T-helper 17 cell (primary cell): ENCODE results near the gene BTNL2. TPM values are rescaled to one million over a fixed set of nuclear protein-coding genes. Genes with fewer than 3 reads are reported as not detected.

Source experiments
- ATAC-seq: fragments of 150-1000 bp; cut with Tn5 transposase; 2 replicates; pipeline ENCODE4 v1.10.0; 2021; ENCODE audit warnings: mild to moderate bottlenecking, moderate library complexity
- DNase-seq, 3 donors: peaks; one replicate each; pipeline versions ENCODE4 v3.0.0 to v3.0.0-alpha.2; 2020 to 2021
- H3K9me3 ChIP-seq: one replicate; pipeline ENCODE4 v1.7.0; 2013; ENCODE audit warnings: low read length, mild to moderate bottlenecking; ENCODE audit not compliant: control insufficient read depth, poor library complexity, severe bottlenecking
- H3K27ac Mint-ChIP-seq: one replicate; pipeline ENCODE4 v1.8.0; 2022; ENCODE audit warnings: mild to moderate bottlenecking, moderate library complexity, mixed read lengths
- H3K27me3 Mint-ChIP-seq: one replicate; pipeline ENCODE4 v1.8.0; 2022; ENCODE audit warnings: mixed read lengths
- H3K36me3 Mint-ChIP-seq: one replicate; pipeline ENCODE4 v1.8.0; 2022; ENCODE audit warnings: low read depth, mixed read lengths
- H3K4me1 Mint-ChIP-seq: one replicate; pipeline ENCODE4 v1.8.0; 2022; ENCODE audit warnings: mild to moderate bottlenecking, mixed read lengths
- H3K4me3 Mint-ChIP-seq: one replicate; pipeline ENCODE4 v1.8.0; 2022; ENCODE audit warnings: mild to moderate bottlenecking, moderate library complexity, mixed read lengths
- total RNA-seq, 4 donors: library from RNA in 2 of 4; stranded (reverse) in 2 of 4; gene quantifications; one replicate each; pipeline ENCODE4 v1.2.3 and lab custom pipeline; 2022 to 2026

The BTNL2 gene
- total RNA-seq, 2 donors from 2014 or later: not detected

GRCh38 chr6:32432050-32432450 lies 25.1 kb upstream of the BTNL2 start:
- Mint-ChIP-seq H3K4me1 (no peaks in the 10 kb centered on the region), H3K27ac (no peak overlapping the region), H3K27me3 (peaks cover 25% of the 10 kb centered on the region), H3K4me3 (no peak overlapping the region), H3K36me3 (no peaks in the 10 kb centered on the region)
- DNase-seq (no peak), ATAC-seq (no peak)
- no peaks in the 10 kb centered on the region for H3K9me3 ChIP-seq

DNA sequence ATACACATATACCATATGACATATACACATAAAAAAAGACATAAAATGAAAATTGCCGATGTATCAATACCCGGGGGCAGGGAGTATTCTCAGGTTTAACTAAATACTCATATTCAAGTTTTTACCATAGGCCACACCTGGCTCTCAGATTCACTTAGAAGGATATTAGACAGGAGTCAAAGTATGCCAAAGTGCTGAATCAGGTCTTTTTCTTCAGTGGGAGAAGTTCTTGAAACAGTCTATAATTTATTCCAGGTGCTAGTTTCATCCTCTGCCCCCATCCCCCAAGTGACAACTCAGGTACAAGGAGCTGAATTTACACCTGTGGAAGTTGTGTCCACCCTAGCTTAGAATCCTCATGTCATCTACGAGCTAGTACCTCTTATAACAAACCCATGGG lies 24.2 kb upstream of the BTNL2 start:
- Mint-ChIP-seq H3K27ac (no peak overlapping the region), H3K27me3 (peaks cover 25% of the 10 kb centered on the region), H3K36me3 (no peaks in the 10 kb centered on the region), H3K4me3 (no peak overlapping the region), H3K4me1 (no peaks in the 10 kb centered on the region)
- DNase-seq (no peak), ATAC-seq (no peak)
- H3K9me3 ChIP-seq: no peaks in the 10 kb centered on the region

GRCh38 chr6:32430179-32430578 lies 23.2 kb upstream of the BTNL2 start:
- Mint-ChIP-seq H3K36me3 (no peaks in the 10 kb centered on the region), H3K27ac (no peak overlapping the region), H3K4me3 (no peak overlapping the region), H3K4me1 (no peaks in the 10 kb centered on the region), H3K27me3 (peaks cover 25% of the 10 kb centered on the region)
- ATAC-seq (no peak), DNase-seq (no peak)
- H3K9me3 ChIP-seq: no peaks in the 10 kb centered on the region

- ATAC-seq (no peak), DNase-seq (no peak)
- H3K4me3 Mint-ChIP-seq: no peak overlapping the region
- H3K27me3 Mint-ChIP-seq: peaks cover 29% of the 10 kb centered on the region
- H3K9me3 ChIP-seq: no peaks in the 10 kb centered on the region
- no peak overlapping the region for H3K27ac Mint-ChIP-seq
- H3K4me1 Mint-ChIP-seq: no peaks in the 10 kb centered on the region
- no peaks in the 10 kb centered on the region for H3K36me3 Mint-ChIP-seq
These were observed 21.0 kb upstream of the BTNL2 start for GRCh38 chr6:32427934-32428474.

- no peaks in the 10 kb centered on the region for H3K4me1 Mint-ChIP-seq
- H3K27me3 Mint-ChIP-seq: peaks cover 33% of the 10 kb centered on the region
- no peaks in the 10 kb centered on the region for H3K36me3 Mint-ChIP-seq
- DNase-seq: no peak
- H3K9me3 ChIP-seq: no peaks in the 10 kb centered on the region
- no peak for ATAC-seq
- no peak overlapping the region for H3K27ac Mint-ChIP-seq
- no peak overlapping the region for H3K4me3 Mint-ChIP-seq
These were observed 20.2 kb upstream of the BTNL2 start for GRCh38 chr6:32427218-32427617.

DNA sequence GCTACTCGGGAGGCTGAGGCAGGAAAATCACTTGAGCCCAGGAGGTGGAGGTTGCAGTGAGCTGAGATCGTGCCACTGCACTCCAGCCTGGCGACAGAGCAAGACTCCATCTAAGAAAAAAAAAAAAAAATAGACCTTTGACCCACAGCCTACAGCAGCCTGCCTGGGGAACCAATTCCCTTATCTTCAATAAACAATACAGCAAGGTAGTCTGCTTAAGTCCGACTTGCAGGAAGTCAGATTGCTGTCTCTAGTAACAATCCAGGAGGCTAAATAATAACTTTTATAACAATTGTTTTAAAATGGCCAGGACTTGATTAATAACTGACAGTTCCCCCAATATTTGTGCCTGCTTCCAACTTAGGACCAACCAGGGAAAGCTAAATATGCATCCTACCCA lies 19.4 kb upstream of the BTNL2 start:
- Mint-ChIP-seq H3K27ac (no peak overlapping the region), H3K4me3 (no peak overlapping the region), H3K27me3 (peaks cover 42% of the 10 kb centered on the region), H3K36me3 (no peaks in the 10 kb centered on the region), H3K4me1 (no peaks in the 10 kb centered on the region)
- no peaks in the 10 kb centered on the region for H3K9me3 ChIP-seq
- ATAC-seq (no peak), DNase-seq (no peak)

- H3K4me3 Mint-ChIP-seq: no peak overlapping the region
- H3K27me3 Mint-ChIP-seq: peaks cover 50% of the 10 kb centered on the region
- no peak for ATAC-seq
These were observed 17.8 kb upstream of the BTNL2 start for GRCh38 chr6:32424589-32425300.

DNA sequence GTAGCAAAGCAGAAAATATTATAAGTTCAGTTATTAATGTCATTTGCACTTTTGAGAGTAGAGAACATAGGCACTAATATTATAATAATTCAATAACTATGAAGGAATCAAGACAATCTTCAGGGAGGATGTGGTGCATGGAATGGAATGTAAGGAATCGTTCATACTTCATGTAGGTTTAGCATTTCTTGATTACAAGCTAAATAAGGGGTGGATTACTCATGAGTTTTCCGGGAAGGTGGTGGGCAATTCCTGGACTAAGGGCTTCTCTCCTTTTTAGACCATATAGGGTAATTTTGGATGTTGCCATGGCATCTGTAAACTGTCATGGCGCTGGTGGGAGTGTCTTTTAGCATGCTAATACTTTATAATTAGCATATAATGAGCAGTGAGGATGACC lies 9.1 kb upstream of the BTNL2 start:
- Mint-ChIP-seq H3K27me3 (peaks cover 71% of the 10 kb centered on the region), H3K36me3 (peaks cover 2% of the 10 kb centered on the region), H3K4me3 (peak overlapping the region; percentile 52), H3K4me1 (peaks cover 18% of the 10 kb centered on the region), H3K27ac (no peak overlapping the region)
- H3K9me3 ChIP-seq: no peaks in the 10 kb centered on the region
- no peak for DNase-seq
- no peak for ATAC-seq

More at GRCh38 chr6:32424589-32425300, 17.8 kb upstream of the BTNL2 start:
- no peaks in the 10 kb centered on the region for H3K4me1 Mint-ChIP-seq
- H3K9me3 ChIP-seq: no peaks in the 10 kb centered on the region
- H3K27ac Mint-ChIP-seq: no peak overlapping the region
- no peak for DNase-seq
- H3K36me3 Mint-ChIP-seq: no peaks in the 10 kb centered on the region

GRCh38 chr6:32415521-32416019 lies 8.6 kb upstream of the BTNL2 start:
- no peaks in the 10 kb centered on the region for H3K9me3 ChIP-seq
- peaks cover 18% of the 10 kb centered on the region for H3K4me1 Mint-ChIP-seq
- no peak overlapping the region for H3K27ac Mint-ChIP-seq
- peaks cover 2% of the 10 kb centered on the region for H3K36me3 Mint-ChIP-seq
- DNase-seq (peak; percentile 56 to 73 (median 60)), ATAC-seq (peak; percentile 68)
- H3K4me3 Mint-ChIP-seq: peak overlapping the region; percentile 52
- peaks cover 69% of the 10 kb centered on the region for H3K27me3 Mint-ChIP-seq

- H3K9me3 ChIP-seq: no peaks in the 10 kb centered on the region
- DNase-seq (peak; percentile 75 to 87 (median 77)), ATAC-seq (peak; percentile 96)
- Mint-ChIP-seq H3K27me3 (peaks cover 56% of the 10 kb centered on the region), H3K4me1 (peaks cover 16% of the 10 kb centered on the region), H3K27ac (no peak overlapping the region), H3K36me3 (peaks cover 2% of the 10 kb centered on the region), H3K4me3 (no peak overlapping the region)
These were observed 6.6 kb upstream of the BTNL2 start for GRCh38 chr6:32413427-32414047.

DNA sequence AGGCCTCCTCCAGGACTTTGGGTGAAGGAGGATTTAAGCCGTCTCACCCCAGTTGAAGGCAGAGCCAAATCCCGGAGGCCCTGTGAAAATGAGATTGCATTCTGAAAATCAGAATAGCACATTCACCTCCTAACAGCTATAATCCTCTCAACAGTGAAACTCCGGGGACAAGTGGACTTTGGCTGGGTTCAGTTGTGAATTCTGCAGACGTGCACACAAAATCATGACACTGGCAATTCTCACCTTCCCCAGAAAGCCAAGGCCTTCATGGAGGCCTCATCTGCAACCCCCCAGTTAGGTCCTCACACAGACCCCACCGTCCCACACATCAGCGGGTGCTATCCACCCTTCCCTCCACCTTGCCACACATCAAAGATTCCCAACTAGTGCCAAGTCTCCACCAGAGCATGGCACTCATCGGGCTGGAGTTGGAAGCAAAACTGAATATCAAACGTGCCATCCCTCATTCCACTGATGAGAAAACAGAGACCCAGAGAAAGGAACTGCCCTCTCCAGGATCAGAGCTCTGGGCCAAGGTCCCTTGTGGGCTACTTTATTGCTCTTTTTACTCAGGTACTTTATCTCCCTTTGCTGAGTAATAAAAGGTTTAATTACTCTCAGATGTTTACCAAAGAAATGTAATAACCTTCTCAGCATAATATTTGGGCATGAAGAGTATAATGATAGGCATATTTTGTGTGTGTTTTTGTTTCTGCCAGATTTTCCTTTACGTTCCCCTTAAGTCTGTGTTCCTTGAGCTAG lies 4.8 kb upstream of the BTNL2 start:
- ATAC-seq (no peak), DNase-seq (no peak)
- no peak overlapping the region for H3K27ac Mint-ChIP-seq
- no peak overlapping the region for H3K4me3 Mint-ChIP-seq
- H3K4me1 Mint-ChIP-seq: peaks cover 16% of the 10 kb centered on the region
- H3K27me3 Mint-ChIP-seq: peaks cover 65% of the 10 kb centered on the region
- no peaks in the 10 kb centered on the region for H3K9me3 ChIP-seq
- no peaks in the 10 kb centered on the region for H3K36me3 Mint-ChIP-seq

GRCh38 chr6:32410906-32411305 lies 3.9 kb upstream of the BTNL2 start:
- Mint-ChIP-seq H3K27me3 (peaks cover 72% of the 10 kb centered on the region), H3K27ac (no peak overlapping the region), H3K4me1 (peaks cover 16% of the 10 kb centered on the region), H3K36me3 (no peaks in the 10 kb centered on the region), H3K4me3 (no peak overlapping the region)
- no peaks in the 10 kb centered on the region for H3K9me3 ChIP-seq
- DNase-seq: no peak
- no peak for ATAC-seq

DNA sequence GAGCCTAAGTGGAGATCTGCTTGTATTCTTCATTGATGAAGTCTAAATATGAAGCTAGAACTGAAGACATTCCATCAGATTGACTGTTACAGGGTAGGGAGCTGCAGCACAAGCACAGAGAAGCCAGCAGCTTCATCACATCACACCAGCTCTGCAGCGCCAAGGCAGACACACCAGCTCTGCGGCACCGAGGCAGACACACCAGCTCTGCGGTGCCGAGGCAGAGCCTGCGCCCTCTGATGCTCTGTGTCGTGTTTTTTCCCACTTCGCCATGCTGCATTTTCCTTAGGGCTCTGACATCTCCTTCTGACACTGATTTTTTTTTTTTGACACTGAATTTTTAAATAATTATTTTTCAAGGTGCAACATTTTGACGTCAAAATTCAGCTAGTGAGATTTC lies 784 bp downstream of the BTNL2 start:
- no peak overlapping the region for H3K27ac Mint-ChIP-seq
- H3K9me3 ChIP-seq: no peaks in the 10 kb centered on the region
- ATAC-seq: no peak
- H3K36me3 Mint-ChIP-seq: no peaks in the 10 kb centered on the region
- H3K4me1 Mint-ChIP-seq: peaks cover 3% of the 10 kb centered on the region
- DNase-seq: no peak
- peaks cover 67% of the 10 kb centered on the region for H3K27me3 Mint-ChIP-seq
- no peak overlapping the region for H3K4me3 Mint-ChIP-seq
